WTC11 (cell line): ENCODE data around the gene MRPL37. TPM values are rescaled to one million over a fixed set of nuclear protein-coding genes. Genes with fewer than 3 reads are reported as not detected.
A peak's percentile ranks its signal among the peaks of the same experiment; 100 is the strongest.

ENCODE experiments used
- ATAC-seq: fragments of 200-7000 bp; cut with Tn5 transposase; 2 replicates; pipeline ENCODE4 v1.10.0; 2021; ENCODE audit warnings: mild to moderate bottlenecking, moderate library complexity
- CTCF ChIA-PET: fragments of 300-600 bp; sonication (Branson Sonifier 250); formaldehyde crosslinking; loops from one replicate; lab custom pipeline; 2021; ENCODE audit warnings: antibody characterized with exemption; lab: Charles Lee
- POLR2A ChIA-PET: fragments of 350-600 bp; sonication (Branson Sonifier 250); formaldehyde crosslinking; loops from one replicate; lab custom pipeline; 2021; ENCODE audit warnings: antibody characterized with exemption; lab: Charles Lee
- DNase-seq: peaks from one replicate; pipeline ENCODE4 v3.0.0; 2021; ENCODE audit warnings: low spot score
- H3K27ac Mint-ChIP-seq: 2 replicates; pipeline ENCODE4 v1.8.0; 2021; ENCODE audit warnings: mixed read lengths
- H3K27me3 Mint-ChIP-seq: 2 replicates; pipeline ENCODE4 v1.8.0; 2021; ENCODE audit warnings: low read depth, mild to moderate bottlenecking, moderate library complexity, mixed read lengths
- H3K36me3 Mint-ChIP-seq: 2 replicates; pipeline ENCODE4 v1.8.0; 2021; ENCODE audit warnings: mixed read lengths
- H3K4me1 Mint-ChIP-seq: 2 replicates; pipeline ENCODE4 v1.8.0; 2022; ENCODE audit warnings: mixed read lengths
- H3K4me3 Mint-ChIP-seq: 2 replicates; pipeline ENCODE4 v1.8.0; 2021; ENCODE audit warnings: mild to moderate bottlenecking, moderate library complexity, mixed read lengths
- H3K9me3 Mint-ChIP-seq: 2 replicates; pipeline ENCODE4 v1.8.0; 2021; ENCODE audit warnings: mixed read lengths
- ATF1 ChIP-seq: sonication (generic); formaldehyde crosslinking; IDR thresholded peaks from 2 replicates; pipeline ENCODE4 v1.8.1; 2023; ENCODE audit warnings: mild to moderate bottlenecking, moderate library complexity, missing genetic modification reagents
- ATF3 ChIP-seq: sonication (generic); formaldehyde crosslinking; conservative IDR thresholded peaks from 2 replicates; pipeline ENCODE4 v1.8.1; 2022; ENCODE audit warnings: mild to moderate bottlenecking, missing genetic modification reagents
- E2F4 ChIP-seq: sonication (generic); formaldehyde crosslinking; IDR thresholded peaks from 2 replicates; pipeline ENCODE4 v1.8.1; 2022; ENCODE audit warnings: low read depth, mild to moderate bottlenecking, moderate library complexity, missing genetic modification reagents, borderline replicate concordance
- EMX1 ChIP-seq: fragments of 250-450 bp; sonication (Bioruptor Pico); IDR thresholded peaks from 2 replicates; pipeline ENCODE4 v1.8.0; 2021; ENCODE audit warnings: mild to moderate bottlenecking
- ETV6 ChIP-seq: sonication (generic); formaldehyde crosslinking; IDR thresholded peaks from 2 replicates; pipeline ENCODE4 v1.8.1; 2022; ENCODE audit warnings: mild to moderate bottlenecking, missing genetic modification reagents
- FOXK1 ChIP-seq: sonication (generic); formaldehyde crosslinking; IDR thresholded peaks from 2 replicates; pipeline ENCODE4 v1.8.0; 2022; ENCODE audit warnings: mild to moderate bottlenecking, moderate library complexity, missing genetic modification reagents
- IRF2 ChIP-seq: sonication (generic); formaldehyde crosslinking; IDR thresholded peaks from 2 replicates; pipeline ENCODE4 v1.8.0; 2022; ENCODE audit warnings: low read depth, missing genetic modification reagents, borderline replicate concordance
- MXD4 ChIP-seq: fragments of 250-450 bp; sonication (Bioruptor Pico); IDR thresholded peaks from 2 replicates; pipeline ENCODE4 v1.8.0; 2021; ENCODE audit warnings: mild to moderate bottlenecking, moderate library complexity, borderline replicate concordance
- NR2C2 ChIP-seq: sonication (generic); formaldehyde crosslinking; IDR thresholded peaks from 2 replicates; pipeline ENCODE4 v1.8.0; 2022; ENCODE audit warnings: mild to moderate bottlenecking, missing genetic modification reagents
- PRDM15 ChIP-seq: sonication (generic); formaldehyde crosslinking; IDR thresholded peaks from 2 replicates; pipeline ENCODE4 v1.8.0; 2022; ENCODE audit warnings: missing genetic modification reagents
- USF1 ChIP-seq: sonication (generic); formaldehyde crosslinking; IDR thresholded peaks from 2 replicates; pipeline ENCODE4 v1.8.0; 2022; ENCODE audit warnings: mild to moderate bottlenecking, missing genetic modification reagents
- ZMAT4 ChIP-seq: fragments of 250-450 bp; sonication (Bioruptor Pico); IDR thresholded peaks from 2 replicates; pipeline ENCODE4 v1.9.0; 2021; ENCODE audit warnings: mild to moderate bottlenecking
- ZNF396 ChIP-seq: fragments of 250-450 bp; sonication (Bioruptor Pico); IDR thresholded peaks from 2 replicates; pipeline ENCODE4 v1.8.0; 2021; ENCODE audit warnings: mild to moderate bottlenecking, moderate library complexity, borderline replicate concordance
- ZNF423 ChIP-seq: fragments of 250-450 bp; sonication (Bioruptor Pico); IDR thresholded peaks from 2 replicates; pipeline ENCODE4 v2.1.2; 2022; ENCODE audit warnings: mild to moderate bottlenecking, moderate library complexity
- ZNF671 ChIP-seq: fragments of 250-450 bp; sonication (Bioruptor Pico); IDR thresholded peaks from 2 replicates; pipeline ENCODE4 v1.8.0; 2021; ENCODE audit warnings: mild to moderate bottlenecking
- total RNA-seq: library from RNA; stranded (reverse); gene quantifications from 3 replicates; pipeline ENCODE4 v1.2.3, GENCODE V29; 2021

MRPL37 gene
- total RNA-seq, 1 experiment from 2014 or later, result 143 TPM

GRCh38 chr1:54222711-54223110, 22.7 kb downstream of the MRPL37 start (continued):
- TF ChIP-seq ZNF396 (CRISPR knock-in tag) (no peak), MXD4 (no peak), ETV6 (CRISPR knock-in tag) (no peak)
- TF ChIP-seq, all 79 proteins: peak for 0

GRCh38 chr1:54223441-54224202, 23.7 kb downstream of the MRPL37 start:
- H3K4me1 Mint-ChIP-seq, result peaks cover 29% of the 10 kb centered on the region
- POLR2A ChIA-PET, result no interaction called here
- DNase-seq (no peak), ATAC-seq (peak; percentile 10; the same call in 1 of the 2 replicates)
- H3K27me3 Mint-ChIP-seq, result no peaks in the 10 kb centered on the region
- H3K4me3 Mint-ChIP-seq, result no peak overlapping the region
- TF ChIP-seq ZNF671 (CRISPR knock-in tag), result 0 out of 2 replicates have a peak, but pooled peaks have one; percentile 27
- no peak for TF ChIP-seq NR2C2
- H3K27ac Mint-ChIP-seq, result peak overlapping the region; percentile 75
- CTCF ChIA-PET, result interaction anchor here (0.6 kb wide), 1 partner anchor 277 kb away, joined by 3 read pairs; the partner anchor contains the start of gene LRRC42
- no peaks in the 10 kb centered on the region for H3K9me3 Mint-ChIP-seq
- peaks cover 18% of the 10 kb centered on the region for H3K36me3 Mint-ChIP-seq

- Mint-ChIP-seq H3K4me3 (no peak overlapping the region), H3K36me3 (peaks cover 14% of the 10 kb centered on the region; the same call in 1 of the 2 replicates), H3K4me1 (peaks cover 27% of the 10 kb centered on the region), H3K27ac (peak overlapping the region; percentile 46; the same call in 1 of the 2 replicates), H3K9me3 (no peaks in the 10 kb centered on the region), H3K27me3 (no peaks in the 10 kb centered on the region)
- ATAC-seq (no peak), DNase-seq (no peak)
- TF ChIP-seq ATF3 (CRISPR knock-in tag), result no peak
- TF ChIP-seq FOXK1 (CRISPR knock-in tag), result no peak
- TF ChIP-seq IRF2 (CRISPR knock-in tag), result no peak
- no peak for TF ChIP-seq USF1 (CRISPR knock-in tag)
- TF ChIP-seq ZMAT4 (CRISPR knock-in tag), result no peak
- no peak for TF ChIP-seq ZNF423 (CRISPR knock-in tag)
- no peak for TF ChIP-seq ATF1 (CRISPR knock-in tag)
- TF ChIP-seq E2F4 (CRISPR knock-in tag), result no peak
- no peak for TF ChIP-seq EMX1 (CRISPR knock-in tag)
- TF ChIP-seq PRDM15 (CRISPR knock-in tag), result no peak
- ChIA-PET POLR2A (no interaction called here), CTCF (no interaction called here)
These were observed 24.3 kb downstream of the MRPL37 start for GRCh38 chr1:54224233-54224632.
